Immature natural killer cell (primary cell): ENCODE results near the gene TJP3. TPM values are rescaled to one million over a fixed set of nuclear protein-coding genes. Genes with fewer than 3 reads are reported as not detected.

Experiments
- DNase-seq, 3 donors: peaks; one replicate each; pipeline ENCODE4 v3.0.0; 2022; ENCODE audit warnings: mixed read lengths in 1 of 3
- H3K27ac Mint-ChIP-seq, 6 donors: one replicate each; pipeline ENCODE4 v1.8.0; 2020; ENCODE audit warnings: mixed read lengths in 6 of 6, mild to moderate bottlenecking in 5 of 6, inconsistent platforms in 4 of 6, moderate library complexity in 3 of 6
- H3K27me3 Mint-ChIP-seq, 3 donors: one replicate each; pipeline ENCODE4 v1.8.0; 2020 to 2021; ENCODE audit warnings: low read depth in 3 of 3, mild to moderate bottlenecking in 3 of 3, mixed read lengths in 3 of 3, moderate library complexity in 3 of 3, inconsistent platforms in 1 of 3
- H3K36me3 Mint-ChIP-seq, 3 donors: one replicate each; pipeline ENCODE4 v1.8.0; 2020; ENCODE audit warnings: mixed read lengths in 3 of 3, inconsistent platforms in 2 of 3, mild to moderate bottlenecking in 2 of 3
- H3K4me1 Mint-ChIP-seq, 2 donors: one replicate each; pipeline ENCODE4 v1.8.0; 2020; ENCODE audit warnings: inconsistent platforms in 2 of 2, mild to moderate bottlenecking in 2 of 2, mixed read lengths in 2 of 2, moderate library complexity in 1 of 2
- H3K4me3 Mint-ChIP-seq, 5 donors: one replicate each; pipeline ENCODE4 v1.8.0; 2020; ENCODE audit warnings: mild to moderate bottlenecking in 5 of 5, mixed read lengths in 5 of 5, inconsistent platforms in 3 of 5, moderate library complexity in 3 of 5
- H3K9me3 Mint-ChIP-seq, 6 donors: one replicate each; pipeline ENCODE4 v1.8.0; 2020; ENCODE audit warnings: mild to moderate bottlenecking in 6 of 6, mixed read lengths in 6 of 6, inconsistent platforms in 4 of 6, moderate library complexity in 3 of 6
- polyA plus RNA-seq, 3 donors: library from polyadenylated mRNA; unstranded; fragments of 300-500 nt; fragmentation: Illumina TruSeq; gene quantifications; one replicate each; pipeline ENCODE4 v1.2.3, GENCODE V29; 2021

Gene TJP3
- polyA plus RNA-seq, 3 donors from 2014 or later: 0.34 TPM; not detected in 2

GRCh38 chr19:3667766-3668165, 40.4 kb upstream of the TJP3 start:
- Mint-ChIP-seq H3K27me3 (peaks cover 2 to 7% (median 2%) of the 10 kb centered on the region in 3 donors), H3K4me3 (no peak overlapping the region), H3K9me3 (no peaks in the 10 kb centered on the region), H3K36me3 (peaks cover 0 to 3% (median 0%) of the 10 kb centered on the region in 3 donors), H3K27ac (no peak overlapping the region), H3K4me1 (peaks cover 25 to 27% of the 10 kb centered on the region in 2 donors)
- no peak for DNase-seq

DNA sequence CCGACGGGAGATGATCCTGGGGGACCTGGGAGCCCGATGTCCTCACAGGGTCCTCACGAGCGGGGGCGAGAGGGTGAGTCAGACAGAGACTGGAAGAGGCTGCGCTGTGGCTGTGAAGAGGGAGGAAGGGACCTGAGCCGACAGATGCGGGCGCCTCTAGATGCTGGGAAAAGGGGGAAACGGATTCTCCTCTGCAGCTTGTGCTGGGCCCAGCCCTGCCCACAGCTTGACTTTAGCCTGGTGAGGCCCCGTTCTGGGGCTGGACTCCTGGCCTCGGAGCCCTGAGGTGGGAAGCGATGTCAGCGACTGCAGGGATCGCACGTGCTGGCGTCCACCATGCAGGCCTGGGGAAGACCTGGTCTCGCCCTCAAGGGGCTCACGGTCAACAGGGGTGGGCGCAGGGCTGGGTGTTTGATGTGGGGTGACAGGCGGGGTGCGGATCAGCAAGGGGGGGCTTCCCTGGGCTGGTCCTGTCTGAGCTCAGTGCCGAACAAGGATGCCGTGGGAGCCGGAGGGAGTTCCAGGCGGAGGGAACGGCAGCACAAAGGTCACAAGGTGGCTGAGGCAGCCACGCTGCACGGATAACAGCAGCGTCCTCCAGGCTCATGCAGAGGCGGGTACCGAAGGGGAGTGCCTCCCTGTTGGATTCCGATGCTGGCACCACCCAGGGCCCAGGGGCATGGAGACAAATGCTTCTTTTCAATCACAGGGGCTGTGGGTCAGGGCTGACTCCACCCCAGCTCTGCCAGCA, 39.7 kb upstream of the TJP3 start:
- Mint-ChIP-seq H3K9me3 (no peaks in the 10 kb centered on the region), H3K36me3 (peaks cover 0 to 3% (median 0%) of the 10 kb centered on the region in 3 donors), H3K27ac (peak overlapping the region in 2 of 6 donors; percentile 61 to 64), H3K27me3 (peaks cover 2 to 7% (median 2%) of the 10 kb centered on the region in 3 donors), H3K4me3 (peak overlapping the region in 1 of 5 donors; percentile 40), H3K4me1 (peaks cover 25 to 30% of the 10 kb centered on the region in 2 donors)
- DNase-seq: no peak

DNA sequence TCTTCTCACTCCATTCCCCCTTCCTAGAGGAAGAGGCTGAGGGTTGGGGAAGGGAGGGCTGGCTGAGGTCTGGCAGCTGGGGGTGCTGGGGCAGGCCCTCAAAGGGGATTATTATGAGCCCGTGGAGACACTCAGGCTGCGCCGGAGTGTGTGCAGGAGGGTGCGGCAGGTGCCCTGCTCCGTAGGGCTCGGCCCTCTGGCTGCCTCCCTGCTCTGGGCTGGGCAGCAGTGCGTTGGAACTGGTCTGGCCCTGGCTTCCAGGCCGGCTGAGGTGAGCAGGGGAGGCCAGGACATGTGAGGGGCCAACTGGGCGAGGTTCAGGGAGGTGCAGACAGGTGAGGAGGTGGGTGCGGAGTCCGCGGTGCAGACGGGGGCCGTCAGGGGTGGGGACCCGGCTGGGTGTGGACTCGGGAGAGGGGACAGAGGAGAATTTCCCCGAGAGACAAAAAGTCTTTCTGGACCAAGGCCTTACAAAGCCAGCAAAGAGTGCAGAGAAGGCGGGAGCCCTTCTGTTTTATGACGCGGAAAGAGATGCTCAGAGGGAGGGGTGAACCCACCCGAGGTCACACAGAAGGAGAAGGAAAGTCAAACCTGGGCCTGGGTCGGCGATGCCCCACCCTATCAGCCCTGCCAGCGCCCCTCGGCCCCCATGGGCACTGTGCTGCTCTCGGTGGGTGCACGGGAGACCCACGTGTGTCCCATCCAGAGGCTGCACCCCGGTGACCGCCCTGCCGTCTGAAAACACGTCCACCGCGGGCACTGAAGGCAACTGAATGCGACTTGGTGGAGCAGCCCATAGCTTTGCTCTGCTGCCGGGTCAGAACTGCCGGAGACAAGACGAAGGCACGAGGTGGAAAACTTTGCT, 38.9 kb upstream of the TJP3 start:
- peaks cover 25 to 31% of the 10 kb centered on the region in 2 donors for H3K4me1 Mint-ChIP-seq

DNA sequence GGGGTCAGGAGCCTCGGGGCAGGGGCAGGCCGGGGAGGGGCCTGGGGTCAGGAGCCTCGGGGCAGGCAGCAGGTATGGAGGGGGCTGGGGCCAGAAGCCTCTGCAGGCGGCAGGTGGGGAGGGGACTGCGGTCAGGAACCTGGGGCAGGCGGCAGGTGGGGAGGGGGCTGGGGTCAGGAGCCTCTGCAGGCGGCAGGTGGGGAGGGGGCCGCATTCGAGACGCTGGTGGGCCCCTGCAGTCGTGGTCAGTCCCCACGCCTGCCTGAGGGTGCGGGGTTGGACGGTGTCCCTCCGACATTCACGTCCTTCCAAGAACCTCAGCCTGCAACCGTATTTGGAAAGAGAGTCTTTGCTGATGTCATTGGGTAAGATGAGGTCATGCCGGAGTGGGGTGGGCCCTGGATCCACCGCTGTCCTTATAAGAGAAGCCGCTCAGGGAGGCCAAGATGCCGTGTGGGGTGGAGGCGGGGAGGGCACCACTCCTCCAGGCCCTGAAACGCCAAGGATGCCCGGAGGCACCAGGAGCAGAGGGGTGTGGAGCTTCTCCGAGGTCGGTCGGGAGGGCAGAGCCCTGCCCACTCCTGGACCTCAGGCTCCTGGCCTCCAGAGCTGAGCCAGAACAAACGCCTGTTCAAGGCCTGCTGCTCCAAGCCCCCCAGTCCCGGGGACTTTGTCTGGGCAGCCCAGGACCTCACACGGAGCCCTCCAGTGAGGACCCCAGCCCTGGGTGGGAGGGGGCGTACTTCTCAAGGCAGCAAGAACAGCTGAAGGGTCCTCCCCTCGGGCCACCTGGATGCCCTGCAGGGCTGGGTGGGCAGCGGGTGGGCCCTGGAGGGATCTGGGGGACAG, 38.0 kb upstream of the TJP3 start:
- peak overlapping the region in 5 of 6 donors; percentile 69 to 89 (median 77) for H3K27ac Mint-ChIP-seq
- no peak for DNase-seq
- H3K4me1 Mint-ChIP-seq: peaks cover 32 to 38% of the 10 kb centered on the region in 2 donors

More for the DNA sequence above, 38.9 kb upstream of the TJP3 start:
- H3K36me3 Mint-ChIP-seq: peaks cover 0 to 3% (median 0%) of the 10 kb centered on the region in 3 donors
- H3K27me3 Mint-ChIP-seq: peaks cover 2 to 7% (median 2%) of the 10 kb centered on the region in 3 donors
- DNase-seq: no peak
- H3K27ac Mint-ChIP-seq: peak overlapping the region in 4 of 6 donors; percentile 19 to 65 (median 22)
- H3K4me3 Mint-ChIP-seq: peak overlapping the region in 4 of 5 donors; percentile 3 to 50 (median 23)
- H3K9me3 Mint-ChIP-seq: no peaks in the 10 kb centered on the region

GRCh38 chr19:3670796-3671679, 37.1 kb upstream of the TJP3 start:
- peak; percentile 70 to 78 (median 72) for DNase-seq
- Mint-ChIP-seq H3K27ac (peak overlapping the region; percentile 77 to 95 (median 89)), H3K36me3 (peaks cover 0 to 3% (median 0%) of the 10 kb centered on the region in 3 donors), H3K4me1 (peaks cover 31 to 43% of the 10 kb centered on the region in 2 donors), H3K9me3 (no peaks in the 10 kb centered on the region), H3K27me3 (peaks cover 2 to 5% (median 2%) of the 10 kb centered on the region in 3 donors), H3K4me3 (peak overlapping the region; percentile 73 to 84 (median 80))

More for the DNA sequence above, 38.0 kb upstream of the TJP3 start:
- no peaks in the 10 kb centered on the region for H3K9me3 Mint-ChIP-seq
- H3K36me3 Mint-ChIP-seq: peaks cover 0 to 3% (median 0%) of the 10 kb centered on the region in 3 donors
- H3K27me3 Mint-ChIP-seq: peaks cover 2 to 5% (median 2%) of the 10 kb centered on the region in 3 donors
- peak overlapping the region; percentile 30 to 84 (median 77) for H3K4me3 Mint-ChIP-seq

GRCh38 chr19:3671680-3672574, 36.3 kb upstream of the TJP3 start:
- peak; percentile 56 to 61 (median 58) for DNase-seq
- Mint-ChIP-seq H3K27ac (peak overlapping the region; percentile 77 to 95 (median 86)), H3K4me1 (peaks cover 33 to 46% of the 10 kb centered on the region in 2 donors), H3K27me3 (peaks cover 2 to 5% (median 2%) of the 10 kb centered on the region in 3 donors), H3K36me3 (peaks cover 0 to under 1% (median 0%) of the 10 kb centered on the region in 3 donors), H3K9me3 (no peaks in the 10 kb centered on the region), H3K4me3 (peak overlapping the region; percentile 73 to 81 (median 77))

DNA sequence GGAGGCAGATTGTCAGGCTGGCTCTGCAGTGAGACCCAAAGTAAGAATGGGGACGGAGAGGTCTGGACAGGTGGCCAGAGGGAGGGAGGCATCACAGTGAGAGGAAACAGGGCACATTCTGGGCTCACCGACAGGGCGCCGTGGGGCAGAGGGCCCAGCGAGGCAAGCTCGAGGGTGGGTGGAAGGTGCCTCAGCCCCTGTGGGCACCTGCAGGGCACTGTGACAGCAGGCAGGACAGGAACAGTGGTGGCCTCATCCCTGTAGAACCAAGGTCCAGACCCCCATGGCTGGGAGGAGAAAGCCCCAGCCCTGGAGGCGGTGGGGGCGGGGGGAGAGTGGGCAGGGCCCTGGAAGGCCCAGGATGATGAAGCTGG, 35.6 kb upstream of the TJP3 start:
- H3K27ac Mint-ChIP-seq: peak overlapping the region; percentile 77 to 95 (median 86)
- H3K4me1 Mint-ChIP-seq: peaks cover 39 to 52% of the 10 kb centered on the region in 2 donors
- no peak for DNase-seq
- peak overlapping the region in 4 of 5 donors; percentile 21 to 81 (median 76) for H3K4me3 Mint-ChIP-seq
- H3K36me3 Mint-ChIP-seq: peaks cover 0 to 4% (median 0%) of the 10 kb centered on the region in 3 donors
- peaks cover 2 to 3% (median 3%) of the 10 kb centered on the region in 3 donors for H3K27me3 Mint-ChIP-seq
- no peaks in the 10 kb centered on the region for H3K9me3 Mint-ChIP-seq

DNA sequence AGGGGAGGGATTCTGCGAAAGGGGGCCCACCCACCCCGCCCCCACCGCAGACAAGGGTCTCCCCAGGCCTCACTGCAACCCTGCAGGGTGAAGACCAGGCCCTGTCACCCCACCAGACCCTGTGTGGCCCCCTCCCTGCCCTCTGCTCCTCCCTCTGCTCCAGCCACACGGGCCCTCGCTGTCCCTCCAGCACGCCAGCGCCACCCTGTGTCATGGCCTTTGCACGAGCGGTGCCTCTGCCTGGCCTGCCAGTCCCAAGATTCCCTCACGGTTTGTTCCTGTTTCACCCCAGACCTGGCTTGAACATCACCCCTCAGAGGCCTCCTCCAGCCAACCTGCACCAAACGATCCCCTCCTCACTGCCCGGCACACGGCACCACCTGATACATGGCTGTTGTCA, 35.2 kb upstream of the TJP3 start:
- no peaks in the 10 kb centered on the region for H3K9me3 Mint-ChIP-seq
- H3K36me3 Mint-ChIP-seq: peaks cover 0 to 4% (median 0%) of the 10 kb centered on the region in 3 donors
- no peak for DNase-seq
- H3K27ac Mint-ChIP-seq: peak overlapping the region in 3 of 6 donors; percentile 27 to 75 (median 68)
- H3K27me3 Mint-ChIP-seq: peaks cover 2 to 3% (median 3%) of the 10 kb centered on the region in 3 donors
- peak overlapping the region in 2 of 5 donors; percentile 24 to 25 for H3K4me3 Mint-ChIP-seq
- peaks cover 40 to 54% of the 10 kb centered on the region in 2 donors for H3K4me1 Mint-ChIP-seq

- peaks cover 40 to 54% of the 10 kb centered on the region in 2 donors for H3K4me1 Mint-ChIP-seq
- DNase-seq: no peak
- H3K27me3 Mint-ChIP-seq: peaks cover 2 to 3% (median 2%) of the 10 kb centered on the region in 3 donors
- peak overlapping the region in 4 of 6 donors; percentile 23 to 75 (median 38) for H3K27ac Mint-ChIP-seq
- H3K36me3 Mint-ChIP-seq: peaks cover 0 to 4% (median 0%) of the 10 kb centered on the region in 3 donors
- no peak overlapping the region for H3K4me3 Mint-ChIP-seq
- H3K9me3 Mint-ChIP-seq: no peaks in the 10 kb centered on the region
Measured at GRCh38 chr19:3673506-3674439, 34.4 kb upstream of the TJP3 start.

- no peak for DNase-seq
- Mint-ChIP-seq H3K27ac (peak overlapping the region; percentile 23 to 91 (median 66)), H3K4me3 (peak overlapping the region in 4 of 5 donors; percentile 2 to 56 (median 32)), H3K4me1 (peaks cover 40 to 56% of the 10 kb centered on the region in 2 donors), H3K36me3 (peaks cover 0 to 4% (median 0%) of the 10 kb centered on the region in 3 donors), H3K27me3 (peaks cover 2 to 3% (median 2%) of the 10 kb centered on the region in 3 donors), H3K9me3 (no peaks in the 10 kb centered on the region)
Measured at GRCh38 chr19:3674784-3675543, 33.2 kb upstream of the TJP3 start.
